Activated CD4-positive, alpha-beta memory T cell treated with anti-CD3 and anti-CD28 coated beads, Interleukin-2, amount 10 ng/mL, durations not matched to agents 7 days and 5 days (primary cell): Measurements from ENCODE around the gene ADGRV1. TPM values are rescaled to one million over a fixed set of nuclear protein-coding genes. Genes with fewer than 3 reads are reported as not detected.
"Not testable (repeated sequence)": the region's sequence is repeated elsewhere in the genome, so short reads cannot be mapped to it uniquely, and the experiment has no call there.

ENCODE experiments used
- CTCF ChIA-PET: fragments of 350-600 bp; sonication (Branson Sonifier 250); formaldehyde crosslinking; loops from one replicate; lab custom pipeline; 2021; ENCODE audit warnings: antibody characterized with exemption, inconsistent platforms; lab: Charles Lee
- POLR2A ChIA-PET: fragments of 350-600 bp; sonication (Branson Sonifier 250); formaldehyde crosslinking; loops from one replicate; lab custom pipeline; 2021; ENCODE audit warnings: antibody characterized with exemption; lab: Charles Lee
- DNase-seq: peaks from one replicate; pipeline ENCODE4 v3.0.0-alpha.2; 2020
- H3K27ac Mint-ChIP-seq: one replicate; pipeline ENCODE4 v1.8.0; 2021; ENCODE audit warnings: mild to moderate bottlenecking, mixed read lengths
- H3K27me3 Mint-ChIP-seq: one replicate; pipeline ENCODE4 v1.8.0; 2021; ENCODE audit warnings: mixed read lengths
- H3K36me3 Mint-ChIP-seq: one replicate; pipeline ENCODE4 v1.8.0; 2021; ENCODE audit warnings: low read depth, mixed read lengths
- H3K4me1 Mint-ChIP-seq: one replicate; pipeline ENCODE4 v1.8.0; 2021; ENCODE audit warnings: mixed read lengths
- H3K4me3 Mint-ChIP-seq: one replicate; pipeline ENCODE4 v1.8.0; 2021; ENCODE audit warnings: mild to moderate bottlenecking, mixed read lengths
- H3K9me3 Mint-ChIP-seq: one replicate; pipeline ENCODE4 v1.8.0; 2021; ENCODE audit warnings: mixed read lengths
- total RNA-seq, 2 experiments: library from RNA; stranded (reverse); gene quantifications; one replicate each; pipeline ENCODE4 v1.2.3, GENCODE V29; 2021

ADGRV1 gene
- total RNA-seq, 2 experiments from 2014 or later, result not detected

DNA sequence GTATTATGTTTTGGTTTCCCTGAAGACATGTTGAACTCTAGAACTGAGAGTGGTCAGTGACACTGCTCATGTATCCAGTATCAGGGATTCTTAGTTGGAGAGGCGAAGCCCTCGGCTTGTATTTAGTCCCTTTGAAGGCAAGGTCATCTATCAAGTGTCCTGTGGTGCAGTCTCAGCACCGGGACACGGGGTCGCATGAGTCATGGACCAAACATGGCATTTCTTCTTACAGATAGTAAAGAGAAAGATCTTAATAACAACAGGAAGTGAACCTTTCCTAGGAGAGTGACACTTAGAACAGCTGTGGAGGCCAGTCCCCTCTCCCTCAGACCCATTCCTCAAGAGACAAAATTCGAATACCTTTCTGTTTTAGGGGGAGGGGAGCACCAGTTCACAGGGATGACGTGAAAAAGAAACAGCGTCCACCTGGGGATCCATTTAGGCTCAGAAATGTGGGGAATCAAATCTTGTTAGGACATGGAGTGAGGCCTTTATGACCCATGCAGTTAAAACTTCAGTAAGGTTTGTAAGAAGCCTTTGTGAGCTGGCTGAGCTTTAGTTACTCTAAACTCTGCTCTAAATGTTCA lies 86.5 kb downstream of the ADGRV1 start:
- no peak for DNase-seq
- Mint-ChIP-seq H3K9me3 (no peaks in the 10 kb centered on the region), H3K4me1 (no peaks in the 10 kb centered on the region), H3K36me3 (no peaks in the 10 kb centered on the region), H3K27me3 (peaks cover 2% of the 10 kb centered on the region), H3K4me3 (no peak overlapping the region), H3K27ac (no peak overlapping the region)
- ChIA-PET POLR2A (no interaction called here), CTCF (no interaction called here)

DNA sequence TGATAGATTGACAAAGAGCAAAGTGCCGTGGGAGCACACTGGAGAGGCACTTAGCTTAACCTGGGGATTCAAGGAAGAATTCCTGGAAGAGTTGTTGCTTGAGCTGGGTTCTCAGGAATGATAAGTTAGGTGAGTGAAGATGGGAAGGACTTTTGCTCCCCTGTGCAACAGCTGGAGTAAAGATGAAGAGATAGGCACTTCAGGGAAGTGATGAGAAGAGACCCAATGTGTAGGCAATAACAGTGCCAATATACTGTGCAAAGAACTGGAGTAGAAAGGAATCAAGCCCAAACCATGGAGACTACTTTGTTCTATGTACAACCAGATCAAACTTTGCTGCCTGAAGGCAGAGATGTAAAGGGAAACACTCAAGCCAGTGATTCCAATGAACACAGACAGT lies 92.2 kb downstream of the ADGRV1 start:
- ChIA-PET POLR2A (no interaction called here), CTCF (no interaction called here)
- Mint-ChIP-seq H3K36me3 (no peaks in the 10 kb centered on the region), H3K4me1 (no peaks in the 10 kb centered on the region), H3K27me3 (no peaks in the 10 kb centered on the region), H3K27ac (no peak overlapping the region), H3K4me3 (no peak overlapping the region), H3K9me3 (no peaks in the 10 kb centered on the region)
- no peak for DNase-seq

DNA sequence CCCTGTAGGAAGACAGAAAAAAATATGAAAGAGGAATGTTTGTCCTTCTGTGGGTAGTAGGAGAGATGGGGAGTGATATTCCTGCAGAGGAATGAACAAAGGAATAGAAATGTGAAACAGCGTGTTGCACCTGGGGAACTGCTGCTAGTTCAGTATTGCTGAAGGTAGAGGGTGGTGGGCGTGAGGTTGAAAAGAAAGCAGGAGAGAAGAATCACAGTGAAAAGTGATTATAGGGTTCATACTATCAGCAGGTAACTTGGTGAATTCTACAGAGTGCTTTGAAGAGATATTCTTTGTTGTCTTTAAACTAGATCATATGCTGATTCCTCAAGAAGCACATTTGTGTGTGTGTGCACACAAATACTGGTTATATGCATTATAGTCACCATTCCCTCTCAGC lies 95.6 kb downstream of the ADGRV1 start:
- Mint-ChIP-seq H3K9me3 (no peaks in the 10 kb centered on the region), H3K4me1 (no peaks in the 10 kb centered on the region), H3K27ac (no peak overlapping the region), H3K27me3 (no peaks in the 10 kb centered on the region), H3K36me3 (no peaks in the 10 kb centered on the region), H3K4me3 (no peak overlapping the region)
- no peak for DNase-seq
- CTCF ChIA-PET, result no interaction called here
- POLR2A ChIA-PET, result no interaction called here

DNA sequence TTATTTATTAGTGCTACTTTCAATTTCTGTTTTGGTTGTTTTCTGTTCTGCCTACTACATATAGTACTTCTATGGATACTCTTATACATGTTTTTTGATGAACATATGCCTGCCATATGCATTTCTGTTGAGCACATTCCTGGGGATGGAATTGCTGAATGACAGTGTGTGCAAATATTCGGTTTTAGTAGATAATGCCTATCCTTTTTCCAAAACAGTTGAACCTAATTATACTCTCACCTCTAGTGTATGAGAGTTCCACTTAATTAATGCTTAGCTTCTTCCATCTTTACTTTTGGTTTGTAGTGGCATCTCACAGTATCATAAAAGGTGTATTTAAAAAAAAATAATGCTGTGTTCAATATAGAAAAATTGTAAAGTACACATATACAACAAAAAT lies 96.8 kb downstream of the ADGRV1 start:
- DNase-seq, result no peak

DNA sequence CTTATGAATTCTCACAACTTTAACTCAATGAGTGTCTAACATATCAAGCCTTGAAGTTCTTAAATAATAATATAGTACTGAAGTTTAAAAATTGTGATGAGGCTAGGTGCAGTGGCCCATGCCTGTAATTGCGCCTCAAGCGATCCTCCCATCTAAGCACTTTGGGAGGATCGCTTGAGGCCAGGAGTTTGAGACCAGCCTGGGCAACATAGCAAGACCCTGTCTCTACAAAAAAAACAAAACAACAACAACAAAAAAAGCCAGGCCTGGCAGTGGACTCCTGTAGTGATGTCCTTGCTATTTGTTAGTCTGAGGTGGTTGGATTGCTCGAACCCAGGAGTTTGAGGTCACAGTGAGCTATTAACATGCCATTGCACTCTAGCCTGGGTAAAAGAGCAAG lies 98.4 kb downstream of the ADGRV1 start:
- no peak for DNase-seq
- Mint-ChIP-seq H3K27ac (no peak overlapping the region), H3K36me3 (no peaks in the 10 kb centered on the region), H3K4me1 (no peaks in the 10 kb centered on the region), H3K4me3 (no peak overlapping the region), H3K9me3 (no peaks in the 10 kb centered on the region), H3K27me3 (no peaks in the 10 kb centered on the region)
- CTCF ChIA-PET, result no interaction called here
- POLR2A ChIA-PET, result no interaction called here

More for the DNA sequence above, 96.8 kb downstream of the ADGRV1 start:
- POLR2A ChIA-PET, result no interaction called here
- Mint-ChIP-seq H3K9me3 (no peaks in the 10 kb centered on the region), H3K36me3 (no peaks in the 10 kb centered on the region), H3K4me3 (no peak overlapping the region), H3K27ac (no peak overlapping the region), H3K27me3 (no peaks in the 10 kb centered on the region), H3K4me1 (no peaks in the 10 kb centered on the region)
- CTCF ChIA-PET, result no interaction called here

DNA sequence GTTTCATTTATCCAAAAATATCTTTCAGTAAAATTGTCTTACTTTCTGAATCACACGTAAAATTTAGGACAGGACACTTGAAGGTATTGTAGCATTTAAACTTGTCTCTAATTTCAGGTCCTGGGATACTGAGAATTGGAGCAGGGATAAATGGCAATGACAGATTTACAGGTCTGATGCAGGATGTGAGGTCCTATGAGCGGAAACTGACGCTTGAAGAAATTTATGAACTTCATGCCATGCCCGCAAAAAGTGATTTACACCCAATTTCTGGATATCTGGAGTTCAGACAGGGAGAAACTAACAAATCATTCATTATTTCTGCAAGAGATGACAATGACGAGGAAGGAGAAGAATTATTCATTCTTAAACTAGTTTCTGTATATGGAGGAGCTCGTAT lies 99.2 kb downstream of the ADGRV1 start:
- no peak overlapping the region for H3K27ac Mint-ChIP-seq
- H3K4me1 Mint-ChIP-seq, result no peaks in the 10 kb centered on the region
- ChIA-PET POLR2A (no interaction called here), CTCF (no interaction called here)
- no peaks in the 10 kb centered on the region for H3K27me3 Mint-ChIP-seq
- DNase-seq, result no peak
- no peak overlapping the region for H3K4me3 Mint-ChIP-seq
- no peaks in the 10 kb centered on the region for H3K9me3 Mint-ChIP-seq
- no peaks in the 10 kb centered on the region for H3K36me3 Mint-ChIP-seq

DNA sequence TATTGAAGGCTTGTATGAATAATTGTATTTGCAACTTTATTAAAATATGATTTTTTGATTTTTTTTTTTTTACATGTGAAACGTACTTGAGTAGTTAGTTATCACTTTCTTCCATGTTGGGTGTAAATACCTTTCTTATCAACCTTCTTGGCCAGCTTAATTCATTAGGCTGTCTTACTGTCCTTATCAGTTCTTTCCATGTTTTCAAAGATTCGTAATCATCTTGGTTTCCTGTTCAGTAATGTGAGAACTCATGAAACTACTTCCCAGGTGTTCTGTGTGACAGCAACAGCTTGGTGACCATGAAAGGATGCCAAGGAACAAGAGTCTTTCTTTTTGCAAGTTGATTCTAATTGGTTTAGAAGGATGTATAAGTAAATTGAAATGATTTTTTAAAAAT lies 100.0 kb downstream of the ADGRV1 start:
- no peak overlapping the region for H3K4me3 Mint-ChIP-seq
- H3K9me3 Mint-ChIP-seq, result no peaks in the 10 kb centered on the region
- no peak overlapping the region for H3K27ac Mint-ChIP-seq
- DNase-seq, result no peak
- no peaks in the 10 kb centered on the region for H3K36me3 Mint-ChIP-seq
- ChIA-PET CTCF (no interaction called here), POLR2A (no interaction called here)
- H3K27me3 Mint-ChIP-seq, result no peaks in the 10 kb centered on the region
- H3K4me1 Mint-ChIP-seq, result no peaks in the 10 kb centered on the region

DNA sequence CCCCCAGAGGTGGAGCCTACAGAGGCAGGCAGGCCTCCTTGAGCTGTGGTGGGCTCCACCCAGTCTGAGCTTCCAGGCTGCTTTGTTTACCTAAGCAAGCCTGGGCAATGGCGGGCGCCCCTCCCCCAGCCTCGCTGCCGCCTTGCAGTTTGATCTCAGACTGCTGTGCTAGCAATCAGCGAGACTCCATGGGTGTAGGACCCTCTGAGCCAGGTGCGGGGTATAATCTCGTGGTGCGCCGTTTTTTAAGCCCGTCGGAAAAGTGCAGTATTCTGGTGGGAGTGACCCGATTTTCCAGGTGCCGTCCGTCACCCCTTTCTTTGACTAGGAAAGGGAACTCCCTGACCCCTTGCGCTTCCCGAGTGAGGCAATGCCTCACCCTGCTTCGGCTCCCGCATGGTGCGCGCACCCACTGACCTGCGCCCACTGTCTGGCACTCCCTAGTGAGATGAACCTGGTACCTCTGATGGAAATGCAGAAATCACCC lies 109.5 kb downstream of the ADGRV1 start:
- H3K9me3 Mint-ChIP-seq, H3K36me3 Mint-ChIP-seq, H3K4me3 Mint-ChIP-seq, H3K27me3 Mint-ChIP-seq, CTCF ChIA-PET, POLR2A ChIA-PET, H3K4me1 Mint-ChIP-seq, H3K27ac Mint-ChIP-seq, DNase-seq: not testable (repeated sequence)

DNA sequence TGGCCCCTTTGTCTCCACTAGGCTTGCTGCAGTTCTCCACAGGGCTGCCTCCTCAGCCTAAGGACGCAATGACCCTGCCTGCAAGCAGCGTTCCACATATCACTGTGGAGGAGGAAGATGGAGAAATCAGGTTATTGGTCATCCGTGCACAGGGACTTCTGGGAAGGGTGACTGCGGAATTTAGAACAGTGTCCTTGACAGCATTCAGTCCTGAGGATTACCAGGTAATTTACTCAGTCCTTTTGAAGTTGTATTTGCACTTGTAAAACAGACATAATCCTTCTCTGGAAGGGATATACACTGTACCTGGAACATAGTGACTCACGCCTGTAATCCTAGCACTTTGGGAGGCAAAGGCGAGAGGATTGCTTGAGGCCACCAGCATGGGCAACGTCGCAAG lies 116.6 kb downstream of the ADGRV1 start:
- ChIA-PET CTCF (no interaction called here), POLR2A (no interaction called here)
- no peak overlapping the region for H3K4me3 Mint-ChIP-seq
- H3K27ac Mint-ChIP-seq, result no peak overlapping the region
- no peaks in the 10 kb centered on the region for H3K9me3 Mint-ChIP-seq
- H3K27me3 Mint-ChIP-seq, result no peaks in the 10 kb centered on the region
- H3K4me1 Mint-ChIP-seq, result no peaks in the 10 kb centered on the region
- DNase-seq, result no peak
- H3K36me3 Mint-ChIP-seq, result no peaks in the 10 kb centered on the region

DNA sequence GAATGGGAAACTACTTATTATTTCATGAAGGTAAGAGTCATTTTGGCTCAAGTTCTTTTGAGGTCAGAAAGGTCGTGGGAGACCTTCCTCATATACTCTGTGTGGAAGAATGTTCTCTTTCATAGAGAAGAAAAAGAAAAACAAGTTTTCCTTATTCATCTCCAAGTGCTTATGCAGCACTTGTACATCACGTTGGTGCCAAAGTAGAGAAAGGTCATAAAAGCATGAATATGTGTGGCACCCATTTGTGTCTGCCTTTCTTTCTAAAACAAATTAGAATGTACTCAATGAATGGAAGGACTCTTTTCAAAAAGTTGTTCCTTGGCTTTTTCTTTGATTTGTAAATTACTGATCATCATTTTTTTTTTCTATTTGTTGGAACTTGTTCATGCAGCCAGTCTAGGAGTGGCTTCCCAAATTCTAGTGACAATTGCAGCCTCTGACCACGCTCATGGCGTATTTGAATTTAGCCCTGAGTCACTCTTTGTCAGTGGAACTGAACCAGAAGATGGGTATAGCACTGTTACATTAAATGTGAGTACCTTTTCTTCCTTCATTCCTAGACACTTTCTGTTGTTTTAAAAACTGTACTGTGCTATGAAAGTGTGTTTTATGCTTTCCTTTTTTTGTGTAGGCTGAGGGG lies 122.4 kb downstream of the ADGRV1 start:
- no peak overlapping the region for H3K27ac Mint-ChIP-seq
- CTCF ChIA-PET, result no interaction called here
- H3K9me3 Mint-ChIP-seq, result no peaks in the 10 kb centered on the region

DNA sequence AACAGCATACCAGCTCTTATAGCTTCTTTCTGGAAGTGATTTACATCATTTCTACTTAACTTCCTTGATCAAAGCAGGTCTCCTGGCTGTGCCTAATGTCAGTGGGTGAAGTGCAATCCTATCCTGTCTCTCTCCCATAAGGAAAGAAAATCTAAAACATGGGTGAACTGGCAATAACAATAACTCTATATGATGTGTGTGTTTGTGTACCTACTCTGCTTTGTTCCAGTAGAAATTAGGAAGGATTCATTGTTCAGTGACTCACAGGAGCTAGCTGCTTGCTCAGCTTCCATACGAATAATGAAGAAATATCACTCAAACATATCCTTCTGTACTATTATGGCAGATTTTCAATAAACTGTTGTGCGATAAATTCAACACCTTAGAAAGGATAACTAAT lies 123.7 kb downstream of the ADGRV1 start:
- H3K36me3 Mint-ChIP-seq, result no peaks in the 10 kb centered on the region
- no peaks in the 10 kb centered on the region for H3K9me3 Mint-ChIP-seq
- H3K4me3 Mint-ChIP-seq, result no peak overlapping the region
- H3K27ac Mint-ChIP-seq, result no peak overlapping the region
- H3K27me3 Mint-ChIP-seq, result no peaks in the 10 kb centered on the region
- POLR2A ChIA-PET, result no interaction called here
- CTCF ChIA-PET, result no interaction called here
- H3K4me1 Mint-ChIP-seq, result no peaks in the 10 kb centered on the region
- DNase-seq, result no peak

More for the DNA sequence above, 122.4 kb downstream of the ADGRV1 start:
- no peak for DNase-seq
- H3K4me3 Mint-ChIP-seq, result no peak overlapping the region
- H3K36me3 Mint-ChIP-seq, result no peaks in the 10 kb centered on the region
- POLR2A ChIA-PET, result no interaction called here
- no peaks in the 10 kb centered on the region for H3K27me3 Mint-ChIP-seq
- no peaks in the 10 kb centered on the region for H3K4me1 Mint-ChIP-seq

DNA sequence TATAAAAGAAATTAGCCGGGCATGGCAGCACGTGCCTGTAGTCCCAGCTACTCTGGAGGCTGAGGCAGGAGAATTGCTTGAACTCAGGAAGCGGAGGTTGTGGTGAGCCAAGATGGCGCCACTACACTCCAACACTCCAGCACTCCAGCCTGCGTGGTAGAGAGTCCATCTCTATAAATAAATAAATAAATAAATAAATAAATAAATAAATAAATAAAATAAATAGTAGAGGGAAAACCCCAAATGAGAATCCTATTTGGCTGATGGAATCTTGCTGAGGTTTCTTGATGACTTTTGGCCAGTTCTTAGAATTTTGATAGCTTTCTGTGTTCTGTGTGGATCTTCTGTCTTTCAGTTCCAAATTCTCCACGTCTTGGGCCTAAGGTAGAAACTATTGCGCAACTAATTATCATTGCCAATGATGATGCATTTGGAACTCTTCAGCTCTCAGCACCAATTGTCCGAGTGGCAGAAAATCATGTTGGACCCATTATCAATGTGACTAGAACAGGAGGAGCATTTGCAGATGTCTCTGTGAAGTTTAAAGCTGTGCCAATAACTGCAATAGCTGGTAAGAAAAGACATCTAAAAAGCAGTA lies 126.9 kb downstream of the ADGRV1 start:
- Mint-ChIP-seq H3K4me1 (no peaks in the 10 kb centered on the region), H3K27me3 (no peaks in the 10 kb centered on the region), H3K36me3 (no peaks in the 10 kb centered on the region), H3K27ac (no peak overlapping the region), H3K4me3 (no peak overlapping the region), H3K9me3 (no peaks in the 10 kb centered on the region)
- CTCF ChIA-PET, result no interaction called here
- DNase-seq, result no peak
- POLR2A ChIA-PET, result no interaction called here

DNA sequence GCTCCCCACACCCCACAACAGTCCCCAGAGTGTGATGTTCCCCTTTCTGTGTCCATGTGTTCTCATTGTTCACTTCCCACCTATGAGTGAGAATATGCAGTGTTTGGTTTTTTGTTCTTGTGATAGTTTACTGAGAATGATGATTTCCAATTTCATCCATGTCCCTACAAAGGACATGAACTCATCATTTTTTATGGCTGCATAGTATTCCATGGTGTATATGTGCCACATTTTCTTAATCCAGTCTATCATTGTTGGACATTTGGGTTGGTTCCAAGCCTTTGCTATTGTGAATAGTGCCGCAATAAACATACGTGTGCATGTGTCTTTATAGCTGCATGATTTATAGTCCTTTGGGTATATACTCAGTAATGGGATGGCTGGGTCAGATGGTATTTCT lies 127.8 kb downstream of the ADGRV1 start:
- CTCF ChIA-PET, DNase-seq, H3K9me3 Mint-ChIP-seq, H3K27me3 Mint-ChIP-seq, H3K27ac Mint-ChIP-seq, H3K4me3 Mint-ChIP-seq, H3K4me1 Mint-ChIP-seq, POLR2A ChIA-PET, H3K36me3 Mint-ChIP-seq: not testable (repeated sequence)

DNA sequence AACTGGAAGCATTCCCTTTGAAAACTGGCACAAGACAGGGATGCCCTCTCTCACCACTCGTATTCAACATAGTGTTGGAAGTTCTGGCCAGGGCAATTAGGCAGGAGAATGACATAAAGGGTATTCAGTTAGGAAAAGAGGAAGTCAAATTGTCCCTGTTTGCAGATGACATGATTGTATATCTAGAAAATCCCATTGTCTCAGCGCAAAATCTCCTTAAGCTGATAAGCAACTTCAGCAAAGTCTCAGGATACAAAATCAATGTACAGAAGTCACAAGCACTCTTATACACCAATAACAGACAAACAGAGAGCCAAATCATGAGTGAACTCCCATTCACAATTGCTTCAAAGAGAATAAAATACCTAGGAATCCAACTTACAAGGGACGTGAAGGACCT lies 128.9 kb downstream of the ADGRV1 start:
- H3K36me3 Mint-ChIP-seq, H3K4me3 Mint-ChIP-seq, H3K27me3 Mint-ChIP-seq, DNase-seq, CTCF ChIA-PET, H3K4me1 Mint-ChIP-seq, H3K9me3 Mint-ChIP-seq, POLR2A ChIA-PET, H3K27ac Mint-ChIP-seq: not testable (repeated sequence)
